Tibial nerve (tissue), 4 donors: ENCODE results near the gene OXCT2. TPM values are rescaled to one million over a fixed set of nuclear protein-coding genes. Genes with fewer than 3 reads are reported as not detected.

Experiments
- DNase-seq, 2 donors: peaks; one replicate each; pipeline ENCODE4 v3.0.0-alpha.2; 2019; ENCODE audit warnings: low spot score in 2 of 2
- H3K27ac ChIP-seq, 4 donors: fragments of 200-600 bp; sonication (generic) in 3 of 4; one replicate each; pipeline ENCODE4 v1.5.1; 2017 to 2019; ENCODE audit warnings: mild to moderate bottlenecking in 1 of 4
- H3K27me3 ChIP-seq, 2 donors: fragments of 200-600 bp; sonication (generic) in 1 of 2; one replicate each; pipeline versions ENCODE4 v1.5.1 to v1.6.0; 2017 to 2019
- H3K36me3 ChIP-seq, 3 donors: fragments of 200-600 bp; sonication (generic); one replicate each; pipeline ENCODE4 v1.5.1; 2018 to 2019
- H3K4me1 ChIP-seq, 4 donors: fragments of 200-600 bp; sonication (generic) in 3 of 4; one replicate each; pipeline ENCODE4 v1.5.1; 2017 to 2019
- H3K4me3 ChIP-seq, 4 donors: fragments of 200-600 bp; sonication (generic) in 3 of 4; one replicate each; pipeline ENCODE4 v1.5.1; 2017 to 2019; ENCODE audit warnings: mild to moderate bottlenecking in 1 of 4, moderate library complexity in 1 of 4
- H3K9me3 ChIP-seq, 4 donors: fragments of 200-600 bp; sonication (generic) in 3 of 4; one replicate each; pipeline ENCODE4 v1.5.1; 2017 to 2019
- CTCF ChIP-seq, 5 experiments: fragments of 200-600 bp in 3 of 5; fragments of 450-650 bp in 2 of 5; sonication (generic) in 3 of 5; IDR thresholded peaks; one replicate each; pipeline ENCODE4 v1.5.1; 2016 to 2019; ENCODE audit warnings: antibody characterized with exemption in 5 of 5, mild to moderate bottlenecking in 3 of 5, moderate library complexity in 2 of 5
- EP300 ChIP-seq, 2 donors: sonication (generic); formaldehyde crosslinking; IDR thresholded peaks; one replicate each; pipeline ENCODE4 v1.6.1; 2017; ENCODE audit warnings: antibody characterized with exemption in 2 of 2, mild to moderate bottlenecking in 1 of 2
- POLR2A ChIP-seq, 2 donors: fragments of 450-650 bp; IDR thresholded peaks; one replicate each; pipeline ENCODE4 v1.6.1; 2017; ENCODE audit warnings: antibody characterized with exemption in 2 of 2, mild to moderate bottlenecking in 2 of 2, moderate library complexity in 2 of 2
- WGBS, 2 donors: methylation state at CpG; one replicate each; pipeline ENCODE4 v1.1.5; 2018; 5-methylcytosine and 5-hydroxymethylcytosine counted together
- total RNA-seq, 4 donors: library from RNA; depleted of rRNA; stranded (reverse); fragments of >200 nt; gene quantifications; one replicate each; pipeline ENCODE4 v1.1.0, GENCODE V29; 2016

The OXCT2 gene
- total RNA-seq, 4 donors from 2014 or later, result 4.5 to 22.2 (median 8.4) TPM

- DNase-seq, result no peak
- Histone ChIP-seq H3K27ac (no peak overlapping the region), H3K36me3 (peaks cover 3 to 100% (median 32%) of the 10 kb centered on the region in 3 donors), H3K27me3 (no peaks in the 10 kb centered on the region), H3K9me3 (no peaks in the 10 kb centered on the region), H3K4me1 (no peaks in the 10 kb centered on the region), H3K4me3 (no peak overlapping the region)
- TF ChIP-seq CTCF (IDR thresholded peaks at IDR 0.05), result no peak
- no peak for TF ChIP-seq POLR2A (IDR thresholded peaks at IDR 0.05)
- no peak for TF ChIP-seq EP300 (IDR thresholded peaks at IDR 0.05)
- WGBS, 2 donors, result 89 to 94% methylated on average over 6 of the region's 6 CpGs
Measured at GRCh38 chr1:39752703-39753102, 18.4 kb downstream of the OXCT2 start.

GRCh38 chr1:39751595-39751994 lies 19.6 kb downstream of the OXCT2 start:
- H3K36me3 ChIP-seq, result peaks cover 3 to 100% (median 32%) of the 10 kb centered on the region in 3 donors
- H3K4me3 ChIP-seq, result no peak overlapping the region
- WGBS, 2 donors, result 89 to 92% methylated on average over 7 of the region's 7 CpGs
- no peaks in the 10 kb centered on the region for H3K4me1 ChIP-seq
- no peak overlapping the region for H3K27ac ChIP-seq
- no peaks in the 10 kb centered on the region for H3K9me3 ChIP-seq
- DNase-seq, result no peak
- no peaks in the 10 kb centered on the region for H3K27me3 ChIP-seq
- TF ChIP-seq POLR2A (IDR thresholded peaks at IDR 0.05) (no peak), EP300 (IDR thresholded peaks at IDR 0.05) (no peak), CTCF (IDR thresholded peaks at IDR 0.05) (no peak)

- 90 to 91% methylated on average over 16 of the region's 16 CpGs for WGBS, 2 donors
- Histone ChIP-seq H3K36me3 (peaks cover 3 to 96% (median 12%) of the 10 kb centered on the region in 3 donors), H3K4me3 (no peak overlapping the region)
Measured at GRCh38 chr1:39745016-39745670, 26.0 kb downstream of the OXCT2 start.

GRCh38 chr1:39738622-39739366 lies 32.4 kb downstream of the OXCT2 start, which contains the start of gene PPIE:
TSS of gene PPIE (plus strand) at chr1:39738882. CDS start at chr1:39738901, 19 bp downstream.
- peaks cover 0 to 32% (median 3%) of the 10 kb centered on the region in 3 donors for H3K36me3 ChIP-seq
- no peaks in the 10 kb centered on the region for H3K9me3 ChIP-seq
- peak; percentile 92 to 96 for DNase-seq
- H3K4me1 ChIP-seq, result peaks cover 0 to 24% (median 8%) of the 10 kb centered on the region in 4 donors
- peak within 1 kb of the TSS; percentile 76 to 84 (median 80) for H3K4me3 ChIP-seq
- WGBS, 2 donors, result 1 to 2% methylated on average over 40 to 41 of the region's 52 CpGs
- H3K27me3 ChIP-seq, result peaks cover 0 to 12% of the 10 kb centered on the region in 2 donors
- peak within 1 kb of the TSS; percentile 64 to 88 (median 86) for H3K27ac ChIP-seq
- TF ChIP-seq CTCF (IDR thresholded peaks at IDR 0.05) (no peak), POLR2A (IDR thresholded peaks at IDR 0.05) (peak in 1 of 2 donors; percentile 46), EP300 (IDR thresholded peaks at IDR 0.05) (peak in 1 of 2 donors; percentile 81)

More at GRCh38 chr1:39745016-39745670, 26.0 kb downstream of the OXCT2 start:
- peaks cover 0 to 7% (median 0%) of the 10 kb centered on the region in 4 donors for H3K4me1 ChIP-seq
- no peak overlapping the region for H3K27ac ChIP-seq
- TF ChIP-seq CTCF (IDR thresholded peaks at IDR 0.05) (no peak), EP300 (IDR thresholded peaks at IDR 0.05) (no peak), POLR2A (IDR thresholded peaks at IDR 0.05) (no peak)
- no peaks in the 10 kb centered on the region for H3K9me3 ChIP-seq
- no peak for DNase-seq
- no peaks in the 10 kb centered on the region for H3K27me3 ChIP-seq
